Activated naive CD8-positive, alpha-beta T cell treated with anti-CD3 and anti-CD28 coated beads, Interleukin-2, amount 50 U/mL, for 24 hours (primary cell): ENCODE data around the gene FGF12.
"Not testable (repeated sequence)": the region's sequence is repeated elsewhere in the genome, so short reads cannot be mapped to it uniquely, and the experiment has no call there.

Source experiments
- ATAC-seq: fragments of 150-1000 bp; cut with Tn5 transposase; one replicate; pipeline ENCODE4 v1.10.0; 2021
- DNase-seq: peaks from one replicate; pipeline ENCODE4 v3.0.0; 2021
- H3K27ac Mint-ChIP-seq: one replicate; pipeline ENCODE4 v1.8.0; 2021; ENCODE audit warnings: mild to moderate bottlenecking, mixed read lengths
- H3K27me3 Mint-ChIP-seq: one replicate; pipeline ENCODE4 v1.8.0; 2021; ENCODE audit warnings: mixed read lengths
- H3K36me3 Mint-ChIP-seq: one replicate; pipeline ENCODE4 v1.8.0; 2021; ENCODE audit warnings: low read depth, mixed read lengths
- H3K4me1 Mint-ChIP-seq: one replicate; pipeline ENCODE4 v1.8.0; 2021; ENCODE audit warnings: mixed read lengths
- H3K4me3 Mint-ChIP-seq: one replicate; pipeline ENCODE4 v1.8.0; 2021; ENCODE audit warnings: mild to moderate bottlenecking, moderate library complexity, mixed read lengths
- H3K9me3 Mint-ChIP-seq: one replicate; pipeline ENCODE4 v1.8.0; 2021; ENCODE audit warnings: mixed read lengths

Gene FGF12

GRCh38 chr3:192577811-192578210 lies 149.5 kb downstream of the FGF12 start:
- peaks cover 5% of the 10 kb centered on the region for H3K27me3 Mint-ChIP-seq

GRCh38 chr3:192577271-192577670 lies 150.1 kb downstream of the FGF12 start:
- H3K36me3 Mint-ChIP-seq: no peaks in the 10 kb centered on the region

More at GRCh38 chr3:192577811-192578210, 149.5 kb downstream of the FGF12 start:
- Mint-ChIP-seq H3K27ac (no peak overlapping the region), H3K4me3 (no peak overlapping the region), H3K4me1 (no peaks in the 10 kb centered on the region), H3K9me3 (no peaks in the 10 kb centered on the region), H3K36me3 (no peaks in the 10 kb centered on the region)
- no peak for DNase-seq
- ATAC-seq: no peak

GRCh38 chr3:192576704-192577103 lies 150.6 kb downstream of the FGF12 start:
- DNase-seq, H3K36me3 Mint-ChIP-seq, H3K27ac Mint-ChIP-seq, H3K4me3 Mint-ChIP-seq, H3K9me3 Mint-ChIP-seq, H3K27me3 Mint-ChIP-seq, ATAC-seq, H3K4me1 Mint-ChIP-seq: not testable (repeated sequence)

More at GRCh38 chr3:192577271-192577670, 150.1 kb downstream of the FGF12 start:
- no peak for DNase-seq
- ATAC-seq: no peak
- Mint-ChIP-seq H3K4me3 (no peak overlapping the region), H3K9me3 (no peaks in the 10 kb centered on the region), H3K4me1 (no peaks in the 10 kb centered on the region), H3K27me3 (peaks cover 7% of the 10 kb centered on the region), H3K27ac (no peak overlapping the region)

DNA sequence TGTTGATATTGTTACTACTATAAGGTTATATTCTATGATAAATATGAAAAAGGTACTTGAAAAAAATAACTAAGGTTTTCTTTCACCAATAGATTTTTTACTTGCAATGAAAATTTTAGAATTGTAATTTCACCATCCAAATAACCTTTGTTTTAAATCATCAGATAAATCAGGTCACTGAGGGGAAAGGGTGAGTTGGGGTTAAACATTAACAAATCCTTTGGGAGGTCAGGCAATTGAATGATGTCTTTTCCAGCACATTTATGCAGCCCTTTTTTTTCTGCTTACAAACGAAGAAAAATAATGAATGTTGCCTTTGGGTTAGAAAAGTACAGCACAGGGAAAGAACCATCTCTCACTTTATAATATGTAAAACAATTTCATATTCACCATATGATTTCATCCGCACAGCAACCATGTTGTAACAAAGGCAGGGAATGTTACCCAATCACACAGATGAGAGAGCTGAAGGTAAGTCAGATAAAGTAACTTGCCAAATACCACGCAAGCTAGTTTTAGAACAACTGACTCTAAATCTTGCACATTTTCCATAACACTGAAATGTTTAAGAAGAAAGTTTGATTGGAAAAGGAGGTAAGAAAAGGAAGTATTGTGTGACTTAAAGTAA lies 151.3 kb downstream of the FGF12 start:
- DNase-seq (no peak), ATAC-seq (no peak)
- Mint-ChIP-seq H3K27me3 (peaks cover 13% of the 10 kb centered on the region), H3K9me3 (no peaks in the 10 kb centered on the region), H3K4me1 (peaks cover 5% of the 10 kb centered on the region), H3K36me3 (no peaks in the 10 kb centered on the region), H3K27ac (no peak overlapping the region), H3K4me3 (no peak overlapping the region)

- Mint-ChIP-seq H3K4me1 (peaks cover 5% of the 10 kb centered on the region), H3K27ac (no peak overlapping the region), H3K27me3 (peaks cover 18% of the 10 kb centered on the region), H3K36me3 (no peaks in the 10 kb centered on the region), H3K4me3 (no peak overlapping the region), H3K9me3 (no peaks in the 10 kb centered on the region)
- ATAC-seq: no peak
- no peak for DNase-seq
Measured at GRCh38 chr3:192573240-192573639, 154.1 kb downstream of the FGF12 start.

DNA sequence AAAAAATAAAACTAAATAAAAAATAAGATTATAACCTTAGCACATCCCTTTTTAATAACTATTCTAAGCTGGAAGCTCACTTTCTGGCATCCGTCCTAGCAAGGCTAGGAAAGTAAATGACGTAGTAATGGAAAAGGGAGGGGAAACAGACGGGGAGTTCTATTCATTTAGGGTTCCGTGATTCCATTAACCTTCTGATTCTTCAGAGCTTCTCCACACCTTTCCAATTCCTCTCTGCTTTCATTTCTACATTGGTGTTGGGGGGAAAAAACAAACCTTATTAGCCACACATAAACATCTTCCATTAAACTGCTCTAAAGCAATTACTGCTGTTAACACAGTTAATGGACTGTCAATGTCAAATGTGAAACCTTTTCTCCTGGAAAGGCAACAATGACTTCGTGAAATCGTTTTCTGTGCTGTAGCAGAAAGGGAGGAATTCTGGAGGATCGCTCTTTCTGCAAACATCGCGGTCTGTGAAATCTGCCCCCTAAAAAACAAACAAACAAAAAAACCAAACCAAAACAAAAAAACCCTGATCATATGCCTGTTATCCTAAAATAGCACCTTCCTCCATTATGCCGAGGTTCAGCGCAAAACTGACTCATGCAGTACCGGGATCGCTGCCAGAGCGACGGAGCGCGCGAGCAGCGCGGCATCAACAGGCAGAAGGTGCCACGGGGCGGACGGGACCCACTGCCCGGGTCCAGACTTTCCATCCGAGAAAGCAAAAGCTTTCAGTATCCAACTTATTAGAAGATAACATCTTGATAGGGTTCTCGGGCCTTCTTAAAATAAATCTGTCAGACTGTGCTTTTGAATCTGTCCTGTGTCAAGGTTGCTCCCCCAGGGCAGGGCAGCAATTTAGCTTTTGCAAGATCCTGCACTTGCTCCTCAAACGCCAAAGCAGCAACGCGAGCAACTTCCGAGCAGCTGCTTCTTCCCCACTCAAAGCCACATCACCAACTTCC lies 156.2 kb downstream of the FGF12 start:
- no peak overlapping the region for H3K27ac Mint-ChIP-seq
- H3K27me3 Mint-ChIP-seq: peaks cover 18% of the 10 kb centered on the region
- DNase-seq (no peak), ATAC-seq (no peak)
- H3K4me1 Mint-ChIP-seq: peaks cover 5% of the 10 kb centered on the region
- H3K36me3 Mint-ChIP-seq: no peaks in the 10 kb centered on the region
- H3K4me3 Mint-ChIP-seq: peak overlapping the region; percentile 6
- H3K9me3 Mint-ChIP-seq: no peaks in the 10 kb centered on the region

DNA sequence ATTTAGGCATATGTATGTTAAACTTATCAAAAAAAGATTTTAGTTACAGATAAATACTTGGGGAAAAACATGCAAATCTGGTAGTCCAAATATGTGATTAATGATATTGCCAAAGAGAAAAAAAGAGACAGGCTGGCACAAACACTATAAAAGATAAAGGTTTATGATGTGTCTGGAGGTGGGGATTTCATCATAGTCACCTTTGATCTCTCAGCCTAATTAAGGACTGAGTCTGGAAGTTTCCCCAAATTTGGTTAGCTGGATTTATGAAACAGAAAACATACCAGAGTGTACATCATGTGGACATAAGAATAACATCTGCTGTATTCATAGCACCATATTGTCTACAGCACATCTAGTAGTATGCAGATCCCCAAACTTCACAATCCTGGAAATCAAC lies 157.0 kb downstream of the FGF12 start:
- Mint-ChIP-seq H3K4me3 (no peak overlapping the region), H3K27ac (no peak overlapping the region), H3K9me3 (no peaks in the 10 kb centered on the region), H3K36me3 (no peaks in the 10 kb centered on the region), H3K4me1 (peaks cover 5% of the 10 kb centered on the region), H3K27me3 (peaks cover 18% of the 10 kb centered on the region)
- no peak for ATAC-seq
- no peak for DNase-seq

DNA sequence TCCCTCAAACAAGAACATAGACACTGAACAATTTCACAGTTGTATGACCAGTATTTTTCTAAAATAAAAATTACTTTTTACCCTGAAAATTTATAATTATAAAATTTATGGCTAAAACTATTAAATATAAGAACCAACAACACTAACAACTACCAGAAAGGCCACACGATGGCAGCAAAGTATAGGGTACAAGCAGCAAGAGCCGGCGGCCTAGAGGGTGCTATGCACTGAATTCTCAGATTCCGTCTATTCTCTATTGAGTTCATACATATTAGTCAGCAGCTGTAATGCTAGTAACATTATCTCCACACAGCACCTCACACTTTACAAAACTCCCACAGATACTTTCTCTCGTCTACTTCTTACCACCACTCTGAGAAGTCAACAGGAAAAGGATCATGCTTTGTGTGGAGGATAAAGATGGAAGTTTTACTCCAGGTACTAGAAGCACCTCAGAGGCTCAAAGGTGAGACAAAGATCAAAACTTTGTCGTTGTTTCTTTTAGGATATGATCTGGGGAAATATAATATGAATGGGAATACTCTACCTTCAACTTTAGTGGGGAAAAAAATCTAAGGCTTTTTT lies 160.5 kb downstream of the FGF12 start:
- H3K27me3 Mint-ChIP-seq: peaks cover 10% of the 10 kb centered on the region
- H3K36me3 Mint-ChIP-seq: no peaks in the 10 kb centered on the region
- H3K9me3 Mint-ChIP-seq: no peaks in the 10 kb centered on the region
- H3K4me1 Mint-ChIP-seq: peaks cover 5% of the 10 kb centered on the region
- no peak overlapping the region for H3K27ac Mint-ChIP-seq
- ATAC-seq: peak; percentile 75
- no peak overlapping the region for H3K4me3 Mint-ChIP-seq
- DNase-seq: peak; percentile 64

DNA sequence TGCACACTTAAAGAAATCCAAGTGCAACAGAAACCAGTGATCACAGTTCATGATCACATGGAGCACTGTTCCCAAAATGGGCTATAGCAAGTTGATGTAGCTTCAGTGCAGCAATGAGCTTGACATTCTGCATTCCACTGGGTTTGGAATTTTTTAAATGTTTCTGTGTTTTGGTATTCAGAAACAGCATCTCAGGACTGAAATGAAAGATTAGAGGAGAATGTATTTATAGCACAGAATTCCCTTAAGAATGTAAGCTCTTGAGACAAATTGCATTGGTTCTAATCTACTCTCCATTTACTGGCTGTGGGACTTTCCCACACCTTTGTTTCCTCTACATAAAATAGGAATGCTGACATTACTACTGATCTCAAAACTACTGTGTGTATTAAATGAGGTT lies 162.7 kb downstream of the FGF12 start:
- Mint-ChIP-seq H3K4me1 (no peaks in the 10 kb centered on the region), H3K4me3 (no peak overlapping the region), H3K9me3 (no peaks in the 10 kb centered on the region), H3K36me3 (no peaks in the 10 kb centered on the region), H3K27ac (no peak overlapping the region), H3K27me3 (peaks cover 3% of the 10 kb centered on the region)
- no peak for DNase-seq
- ATAC-seq: no peak

DNA sequence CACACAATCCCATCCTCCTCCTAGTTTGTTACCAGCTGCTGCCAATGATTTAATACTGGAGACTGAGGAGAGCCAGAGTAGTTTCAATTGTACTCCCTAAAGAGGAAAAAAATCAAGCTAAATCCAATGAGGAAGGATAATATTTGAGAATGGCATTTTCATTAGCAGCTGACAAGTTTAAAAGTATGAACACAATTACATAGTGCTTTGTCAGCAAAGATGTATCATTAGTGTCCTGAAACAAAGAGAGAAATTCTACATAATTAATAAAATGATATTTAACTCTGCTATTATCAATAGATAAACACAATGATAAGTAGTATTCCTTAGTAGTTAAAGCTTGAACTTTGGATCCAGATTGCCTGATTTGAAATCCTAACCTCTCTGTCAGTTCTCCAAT lies 163.9 kb downstream of the FGF12 start:
- Mint-ChIP-seq H3K4me3 (no peak overlapping the region), H3K36me3 (no peaks in the 10 kb centered on the region), H3K27me3 (no peaks in the 10 kb centered on the region), H3K9me3 (no peaks in the 10 kb centered on the region), H3K27ac (no peak overlapping the region), H3K4me1 (no peaks in the 10 kb centered on the region)
- DNase-seq (no peak), ATAC-seq (no peak)

GRCh38 chr3:192553707-192554106 lies 173.6 kb downstream of the FGF12 start:
- H3K9me3 Mint-ChIP-seq: peaks cover 17% of the 10 kb centered on the region
- no peaks in the 10 kb centered on the region for H3K4me1 Mint-ChIP-seq

GRCh38 chr3:192550356-192550755 lies 177.0 kb downstream of the FGF12 start:
- H3K27me3 Mint-ChIP-seq: peaks cover 10% of the 10 kb centered on the region
- no peak for ATAC-seq
- no peak for DNase-seq
- no peaks in the 10 kb centered on the region for H3K36me3 Mint-ChIP-seq
- no peak overlapping the region for H3K27ac Mint-ChIP-seq
- H3K4me1 Mint-ChIP-seq: no peaks in the 10 kb centered on the region
- peaks cover 17% of the 10 kb centered on the region for H3K9me3 Mint-ChIP-seq
- H3K4me3 Mint-ChIP-seq: no peak overlapping the region

More at GRCh38 chr3:192553707-192554106, 173.6 kb downstream of the FGF12 start:
- Mint-ChIP-seq H3K27me3 (peaks cover 10% of the 10 kb centered on the region), H3K36me3 (no peaks in the 10 kb centered on the region), H3K27ac (no peak overlapping the region), H3K4me3 (no peak overlapping the region)
- ATAC-seq: no peak
- DNase-seq: no peak

GRCh38 chr3:192545333-192545732 lies 182.0 kb downstream of the FGF12 start:
- Mint-ChIP-seq H3K27me3 (peaks cover under 1% of the 10 kb centered on the region), H3K4me1 (no peaks in the 10 kb centered on the region), H3K9me3 (peaks cover under 1% of the 10 kb centered on the region), H3K36me3 (no peaks in the 10 kb centered on the region), H3K27ac (no peak overlapping the region), H3K4me3 (no peak overlapping the region)
- ATAC-seq (no peak), DNase-seq (no peak)

GRCh38 chr3:192543163-192543562 lies 184.2 kb downstream of the FGF12 start:
- no peak for DNase-seq
- Mint-ChIP-seq H3K27ac (no peak overlapping the region), H3K9me3 (peaks cover 4% of the 10 kb centered on the region)

DNA sequence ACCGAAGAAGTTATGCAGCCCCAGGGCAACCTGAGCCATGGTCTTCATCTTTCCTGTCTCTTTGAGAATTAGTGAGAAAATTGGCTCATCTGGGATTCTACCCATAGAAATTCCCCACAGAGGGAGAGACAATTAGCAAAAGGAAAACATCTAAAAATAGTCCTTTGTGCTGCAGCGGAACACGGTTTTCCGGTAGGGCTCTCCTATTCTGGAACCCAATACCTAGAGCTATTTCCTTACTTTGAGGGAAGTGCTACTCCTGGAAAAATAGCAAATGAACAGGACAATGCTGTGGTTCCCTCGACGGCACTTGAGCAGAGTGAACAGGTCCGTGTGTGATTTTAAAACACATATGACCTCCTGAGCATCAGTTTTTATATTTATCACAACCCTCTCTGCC lies 210.5 kb downstream of the FGF12 start:
- Mint-ChIP-seq H3K4me3 (no peak overlapping the region), H3K36me3 (no peaks in the 10 kb centered on the region), H3K4me1 (peaks cover 5% of the 10 kb centered on the region), H3K27me3 (peaks cover 42% of the 10 kb centered on the region), H3K27ac (no peak overlapping the region), H3K9me3 (peaks cover 6% of the 10 kb centered on the region)
- DNase-seq: no peak
- no peak for ATAC-seq

More at GRCh38 chr3:192543163-192543562, 184.2 kb downstream of the FGF12 start:
- Mint-ChIP-seq H3K36me3 (no peaks in the 10 kb centered on the region), H3K4me3 (no peak overlapping the region), H3K4me1 (no peaks in the 10 kb centered on the region), H3K27me3 (no peaks in the 10 kb centered on the region)
- ATAC-seq: no peak
